Measurements from ENCODE around the gene AKAP13. TPM values are rescaled to one million over a fixed set of nuclear protein-coding genes. Genes with fewer than 3 reads are reported as not detected.

AKAP13 gene
- total and polyA plus RNA-seq, 2 of the 8 experiments (the other 6 are each of a cell fraction or from before 2014, with no cell fraction given), result 14.0 to 46.2 TPM

DNA sequence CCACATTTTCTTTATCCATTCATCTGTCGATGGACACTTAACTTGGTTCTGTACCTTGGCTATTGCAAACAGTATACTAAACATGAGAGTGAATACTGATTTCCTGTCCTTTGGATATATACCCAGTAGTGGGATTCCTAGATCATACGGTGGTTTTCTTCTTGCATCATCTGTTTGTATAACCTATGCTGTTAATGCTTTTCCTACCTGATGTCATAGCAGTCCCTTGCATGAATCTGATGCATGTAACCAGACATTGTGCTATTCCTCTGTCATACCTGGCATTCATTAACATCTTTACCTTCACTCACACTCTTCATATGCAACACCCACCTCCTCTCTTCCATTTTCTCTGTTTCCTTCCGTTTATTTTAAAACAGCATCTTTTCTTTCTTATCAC lies 229.1 kb downstream of the AKAP13 start (continued):
- TF ChIP-seq, protein P1, sequence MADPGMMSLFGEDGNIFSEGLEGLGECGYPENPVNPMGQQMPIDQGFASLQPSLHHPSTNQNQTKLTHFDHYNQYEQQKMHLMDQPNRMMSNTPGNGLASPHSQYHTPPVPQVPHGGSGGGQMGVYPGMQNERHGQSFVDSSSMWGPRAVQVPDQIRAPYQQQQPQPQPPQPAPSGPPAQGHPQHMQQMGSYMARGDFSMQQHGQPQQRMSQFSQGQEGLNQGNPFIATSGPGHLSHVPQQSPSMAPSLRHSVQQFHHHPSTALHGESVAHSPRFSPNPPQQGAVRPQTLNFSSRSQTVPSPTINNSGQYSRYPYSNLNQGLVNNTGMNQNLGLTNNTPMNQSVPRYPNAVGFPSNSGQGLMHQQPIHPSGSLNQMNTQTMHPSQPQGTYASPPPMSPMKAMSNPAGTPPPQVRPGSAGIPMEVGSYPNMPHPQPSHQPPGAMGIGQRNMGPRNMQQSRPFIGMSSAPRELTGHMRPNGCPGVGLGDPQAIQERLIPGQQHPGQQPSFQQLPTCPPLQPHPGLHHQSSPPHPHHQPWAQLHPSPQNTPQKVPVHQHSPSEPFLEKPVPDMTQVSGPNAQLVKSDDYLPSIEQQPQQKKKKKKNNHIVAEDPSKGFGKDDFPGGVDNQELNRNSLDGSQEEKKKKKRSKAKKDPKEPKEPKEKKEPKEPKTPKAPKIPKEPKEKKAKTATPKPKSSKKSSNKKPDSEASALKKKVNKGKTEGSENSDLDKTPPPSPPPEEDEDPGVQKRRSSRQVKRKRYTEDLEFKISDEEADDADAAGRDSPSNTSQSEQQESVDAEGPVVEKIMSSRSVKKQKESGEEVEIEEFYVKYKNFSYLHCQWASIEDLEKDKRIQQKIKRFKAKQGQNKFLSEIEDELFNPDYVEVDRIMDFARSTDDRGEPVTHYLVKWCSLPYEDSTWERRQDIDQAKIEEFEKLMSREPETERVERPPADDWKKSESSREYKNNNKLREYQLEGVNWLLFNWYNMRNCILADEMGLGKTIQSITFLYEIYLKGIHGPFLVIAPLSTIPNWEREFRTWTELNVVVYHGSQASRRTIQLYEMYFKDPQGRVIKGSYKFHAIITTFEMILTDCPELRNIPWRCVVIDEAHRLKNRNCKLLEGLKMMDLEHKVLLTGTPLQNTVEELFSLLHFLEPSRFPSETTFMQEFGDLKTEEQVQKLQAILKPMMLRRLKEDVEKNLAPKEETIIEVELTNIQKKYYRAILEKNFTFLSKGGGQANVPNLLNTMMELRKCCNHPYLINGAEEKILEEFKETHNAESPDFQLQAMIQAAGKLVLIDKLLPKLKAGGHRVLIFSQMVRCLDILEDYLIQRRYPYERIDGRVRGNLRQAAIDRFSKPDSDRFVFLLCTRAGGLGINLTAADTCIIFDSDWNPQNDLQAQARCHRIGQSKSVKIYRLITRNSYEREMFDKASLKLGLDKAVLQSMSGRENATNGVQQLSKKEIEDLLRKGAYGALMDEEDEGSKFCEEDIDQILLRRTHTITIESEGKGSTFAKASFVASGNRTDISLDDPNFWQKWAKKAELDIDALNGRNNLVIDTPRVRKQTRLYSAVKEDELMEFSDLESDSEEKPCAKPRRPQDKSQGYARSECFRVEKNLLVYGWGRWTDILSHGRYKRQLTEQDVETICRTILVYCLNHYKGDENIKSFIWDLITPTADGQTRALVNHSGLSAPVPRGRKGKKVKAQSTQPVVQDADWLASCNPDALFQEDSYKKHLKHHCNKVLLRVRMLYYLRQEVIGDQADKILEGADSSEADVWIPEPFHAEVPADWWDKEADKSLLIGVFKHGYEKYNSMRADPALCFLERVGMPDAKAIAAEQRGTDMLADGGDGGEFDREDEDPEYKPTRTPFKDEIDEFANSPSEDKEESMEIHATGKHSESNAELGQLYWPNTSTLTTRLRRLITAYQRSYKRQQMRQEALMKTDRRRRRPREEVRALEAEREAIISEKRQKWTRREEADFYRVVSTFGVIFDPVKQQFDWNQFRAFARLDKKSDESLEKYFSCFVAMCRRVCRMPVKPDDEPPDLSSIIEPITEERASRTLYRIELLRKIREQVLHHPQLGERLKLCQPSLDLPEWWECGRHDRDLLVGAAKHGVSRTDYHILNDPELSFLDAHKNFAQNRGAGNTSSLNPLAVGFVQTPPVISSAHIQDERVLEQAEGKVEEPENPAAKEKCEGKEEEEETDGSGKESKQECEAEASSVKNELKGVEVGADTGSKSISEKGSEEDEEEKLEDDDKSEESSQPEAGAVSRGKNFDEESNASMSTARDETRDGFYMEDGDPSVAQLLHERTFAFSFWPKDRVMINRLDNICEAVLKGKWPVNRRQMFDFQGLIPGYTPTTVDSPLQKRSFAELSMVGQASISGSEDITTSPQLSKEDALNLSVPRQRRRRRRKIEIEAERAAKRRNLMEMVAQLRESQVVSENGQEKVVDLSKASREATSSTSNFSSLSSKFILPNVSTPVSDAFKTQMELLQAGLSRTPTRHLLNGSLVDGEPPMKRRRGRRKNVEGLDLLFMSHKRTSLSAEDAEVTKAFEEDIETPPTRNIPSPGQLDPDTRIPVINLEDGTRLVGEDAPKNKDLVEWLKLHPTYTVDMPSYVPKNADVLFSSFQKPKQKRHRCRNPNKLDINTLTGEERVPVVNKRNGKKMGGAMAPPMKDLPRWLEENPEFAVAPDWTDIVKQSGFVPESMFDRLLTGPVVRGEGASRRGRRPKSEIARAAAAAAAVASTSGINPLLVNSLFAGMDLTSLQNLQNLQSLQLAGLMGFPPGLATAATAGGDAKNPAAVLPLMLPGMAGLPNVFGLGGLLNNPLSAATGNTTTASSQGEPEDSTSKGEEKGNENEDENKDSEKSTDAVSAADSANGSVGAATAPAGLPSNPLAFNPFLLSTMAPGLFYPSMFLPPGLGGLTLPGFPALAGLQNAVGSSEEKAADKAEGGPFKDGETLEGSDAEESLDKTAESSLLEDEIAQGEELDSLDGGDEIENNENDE (IDR thresholded peaks at IDR 0.05; ENCODE audit: insufficient replicate concordance, low read length), result no peak
- TF ChIP-seq RAD21 (IDR thresholded peaks at IDR 0.05 in 1 of 2, conservative IDR thresholded peaks at IDR 0.05 in 1 of 2; ENCODE audit: low read depth in 2 of 2, low read length in 2 of 2) (no peak), EGR1 (IDR thresholded peaks at IDR 0.05; ENCODE audit: borderline replicate concordance, low read depth, low read length) (no peak), SRF (IDR thresholded peaks at IDR 0.05; ENCODE audit: low read depth, low read length) (no peak), MAFK (IDR thresholded peaks at IDR 0.05; ENCODE audit: low read depth, low read length) (no peak)

All from H1 (cell line).